Sigmoid colon (tissue), 7 donors: ENCODE measurements around the gene PAK2. TPM values are rescaled to one million over a fixed set of nuclear protein-coding genes. Genes with fewer than 3 reads are reported as not detected.
"Not testable (repeated sequence)": the region's sequence is repeated elsewhere in the genome, so short reads cannot be mapped to it uniquely, and the experiment has no call there.

Experiments used
- DNase-seq: peaks from one replicate; pipeline ENCODE4 v3.0.0-alpha.2; 2019
- H3K27ac ChIP-seq, 4 donors: fragments of 200-600 bp; sonication (generic); one replicate each; pipeline ENCODE4 v1.5.1; 2016 to 2019; ENCODE audit warnings: mild to moderate bottlenecking in 1 of 4
- H3K27me3 ChIP-seq, 3 donors: fragments of 200-600 bp; sonication (generic); one replicate each; pipeline ENCODE4 v1.5.1; 2019; ENCODE audit warnings: mild to moderate bottlenecking in 1 of 3
- H3K36me3 ChIP-seq, 4 donors: fragments of 200-600 bp; sonication (generic); one replicate each; pipeline ENCODE4 v1.5.1; 2016 to 2019
- H3K4me1 ChIP-seq, 4 donors: fragments of 200-600 bp; sonication (generic); one replicate each; pipeline ENCODE4 v1.5.1; 2017 to 2019
- H3K4me3 ChIP-seq, 4 donors: fragments of 200-600 bp; sonication (generic); one replicate each; pipeline ENCODE4 v1.5.1; 2017 to 2019; ENCODE audit warnings: mild to moderate bottlenecking in 2 of 4, moderate library complexity in 1 of 4
- H3K9me3 ChIP-seq, 4 donors: fragments of 200-600 bp in 3 of 4; sonication (generic) in 3 of 4; one replicate each; pipeline versions ENCODE4 v1.5.1 to v1.6.1; 2013 to 2019
- CTCF ChIP-seq, 4 experiments: fragments of 450-650 bp in 3 of 4; fragments of 200-600 bp in 1 of 4; IDR thresholded peaks; one replicate each; pipeline ENCODE4 v1.5.1; 2016 to 2019; ENCODE audit warnings: antibody characterized with exemption in 4 of 4, mild to moderate bottlenecking in 3 of 4, moderate library complexity in 2 of 4
- EP300 ChIP-seq, 4 donors: sonication (generic); formaldehyde crosslinking; IDR thresholded peaks; one replicate each; pipeline ENCODE4 v1.6.1; 2017; ENCODE audit warnings: antibody characterized with exemption in 4 of 4
- POLR2A ChIP-seq, 2 donors: fragments of 450-650 bp; IDR thresholded peaks; one replicate each; pipeline ENCODE4 v1.6.1; 2016; ENCODE audit warnings: antibody characterized with exemption in 2 of 2, mild to moderate bottlenecking in 2 of 2, moderate library complexity in 2 of 2
- POLR2AphosphoS5 ChIP-seq, 4 donors: sonication (generic); formaldehyde crosslinking; IDR thresholded peaks; one replicate each; pipeline ENCODE4 v1.6.1; 2017; ENCODE audit warnings: antibody characterized with exemption in 4 of 4
- WGBS, 2 donors: extraction: QIAGEN DNeasy Blood & Tissue Kit; methylation state at CpG; one replicate each; pipeline ENCODE4 v1.1.7; 2013; 5-methylcytosine and 5-hydroxymethylcytosine counted together
- intact Hi-C: fragments of 100-400 bp; cut with DNase I; formaldehyde crosslinking; loops from one replicate; pipeline ENCODE4 v1.15.1; 2023
- polyA plus RNA-seq, 3 donors: library from polyadenylated mRNA; stranded (reverse); fragments of 200-250 nt; gene quantifications; one replicate each; pipeline ENCODE4 v1.2.3, GENCODE V29; 2013
- total RNA-seq, 4 donors: library from RNA; depleted of rRNA; stranded (reverse); fragments of >200 nt; gene quantifications; one replicate each; pipeline ENCODE4 v1.1.0, GENCODE V29; 2016
- donor health status: healthy with polysubstance abuse.
- donor health status: Bipolar disorder and iron deficiency.
- donor health status: healthy.

PAK2 gene
- total and polyA plus RNA-seq, 7 donors, result 22.8 to 44.6 (median 35.5) TPM

DNA sequence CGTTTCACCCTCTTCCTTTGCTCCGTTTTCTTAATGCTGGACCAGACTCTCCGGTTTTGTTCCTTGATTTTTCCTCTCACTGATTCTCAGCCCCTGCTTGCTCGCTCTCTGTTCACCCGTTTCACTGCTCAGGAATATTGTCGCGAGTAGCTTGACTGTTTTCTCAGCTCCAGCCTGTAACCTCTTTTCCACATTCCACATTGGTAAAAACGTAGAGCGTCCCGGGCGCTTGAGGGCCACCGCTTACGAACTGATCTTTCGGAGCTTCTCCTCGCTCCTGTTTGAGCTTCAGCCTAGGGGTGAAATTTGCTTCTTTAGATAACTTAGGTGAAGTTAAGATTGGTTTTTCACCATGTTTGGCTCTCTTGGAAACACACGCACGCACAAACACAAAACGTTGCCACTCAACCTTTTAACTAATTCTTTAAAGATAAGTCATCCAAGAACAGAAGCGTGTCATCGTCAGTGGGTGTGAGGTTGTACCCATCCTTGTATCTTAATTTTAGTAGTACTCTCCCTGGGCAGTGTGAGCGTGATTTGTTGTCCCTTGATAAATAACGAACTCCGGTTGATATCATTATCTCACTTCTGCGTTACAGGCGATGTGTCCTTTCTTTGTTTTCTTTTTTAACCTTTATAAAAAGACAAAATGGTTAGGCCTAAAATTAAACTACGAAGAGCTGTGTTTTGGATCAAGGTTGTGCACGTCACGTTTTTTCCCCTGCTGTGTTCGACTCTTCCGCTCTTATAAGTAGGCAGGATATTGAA is 1.0 kb downstream of the PAK2 start:
- 0 to 1% methylated on average over 30 of the region's 30 CpGs for WGBS, 2 donors
- peak overlapping the region; percentile 96 to 99 (median 96) for H3K27ac ChIP-seq
- H3K27me3 ChIP-seq, result no peaks in the 10 kb centered on the region
- TF ChIP-seq EP300 (IDR thresholded peaks at IDR 0.05) (no peak), POLR2AphosphoS5 (IDR thresholded peaks at IDR 0.05) (peak in 1 of 4 donors; percentile 3)
- H3K4me1 ChIP-seq, result peaks cover 0 to 35% (median 30%) of the 10 kb centered on the region in 4 donors
- H3K4me3 ChIP-seq, result peak overlapping the region; percentile 74 to 90 (median 88)
- no peaks in the 10 kb centered on the region for H3K36me3 ChIP-seq
- intact Hi-C loops, result loop anchor here (1.0 to 10.0 kb wide), 2 partner anchors 28 to 204 kb away; partner anchors contain the start of genes CEP19, NCBP2 and PIGX
- no peak for DNase-seq
- H3K9me3 ChIP-seq, result no peaks in the 10 kb centered on the region

DNA sequence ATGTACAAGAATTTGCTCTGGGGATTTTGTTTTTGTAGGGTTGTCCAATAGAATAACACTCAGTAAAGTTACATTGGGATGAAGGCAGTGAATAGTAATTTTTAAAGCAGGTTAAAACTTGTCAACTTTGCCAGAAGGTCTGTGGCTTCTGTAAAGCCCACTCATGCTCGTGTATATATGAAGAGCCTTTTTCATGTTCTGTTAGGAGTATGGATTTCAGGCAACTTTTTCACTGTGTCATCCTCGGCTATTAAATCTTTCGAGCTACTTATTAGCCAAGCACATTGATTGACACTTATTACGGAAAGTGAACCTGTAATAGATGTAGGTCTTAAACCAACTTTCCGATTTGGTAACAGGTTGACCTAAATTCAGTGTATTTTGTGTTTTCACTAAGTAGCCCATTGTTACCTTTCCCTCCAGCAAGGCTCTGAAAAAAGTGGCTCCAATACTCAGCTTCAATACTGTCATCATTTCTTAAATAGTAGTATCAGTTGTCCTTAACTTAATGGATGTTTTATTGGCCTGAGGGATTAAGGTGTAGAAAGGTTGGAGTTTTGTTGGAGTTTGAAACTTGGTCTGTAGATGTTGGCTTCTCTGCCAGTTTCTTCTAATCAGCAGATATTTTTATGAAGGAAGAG is 1.7 kb downstream of the PAK2 start:
- Histone ChIP-seq H3K9me3 (no peaks in the 10 kb centered on the region), H3K36me3 (no peaks in the 10 kb centered on the region), H3K27ac (peak overlapping the region; percentile 96 to 99 (median 96)), H3K27me3 (no peaks in the 10 kb centered on the region), H3K4me1 (peaks cover 0 to 35% (median 30%) of the 10 kb centered on the region in 4 donors), H3K4me3 (peak overlapping the region; percentile 74 to 90 (median 88))
- DNase-seq, result no peak
- TF ChIP-seq CTCF (IDR thresholded peaks at IDR 0.05) (no peak), EP300 (IDR thresholded peaks at IDR 0.05) (no peak), POLR2A (IDR thresholded peaks at IDR 0.05) (no peak), POLR2AphosphoS5 (IDR thresholded peaks at IDR 0.05) (no peak)
- intact Hi-C loops, result loop anchor here (10.0 kb wide), 1 partner anchor 203 kb away; the partner anchor contains the start of gene NCBP2
- WGBS, 2 donors, result 5 to 19% methylated on average over 5 of the region's 5 CpGs

DNA sequence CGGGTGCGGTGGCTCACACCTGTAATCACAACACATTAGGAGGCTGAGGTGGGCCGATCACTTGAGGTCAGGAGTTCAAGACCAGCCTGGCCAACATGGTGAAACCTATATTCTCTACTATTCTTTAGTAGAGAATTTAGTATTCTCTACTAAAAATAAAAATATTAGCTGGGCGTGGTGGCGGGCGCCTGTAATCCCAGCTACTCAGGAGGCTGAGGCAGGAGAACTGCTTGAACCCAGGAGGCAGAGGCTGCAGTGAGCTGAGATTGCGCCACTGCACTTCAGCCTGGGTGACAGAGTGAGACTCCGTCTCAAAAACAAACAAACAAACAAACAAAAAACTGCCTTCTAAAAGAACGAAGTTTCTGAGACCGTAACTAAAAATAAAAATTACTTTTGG is 3.9 kb downstream of the PAK2 start:
- H3K27ac ChIP-seq, DNase-seq, H3K4me3 ChIP-seq, H3K36me3 ChIP-seq, H3K9me3 ChIP-seq, H3K27me3 ChIP-seq: not testable (repeated sequence)
- 93 to 94% methylated on average over 10 of the region's 10 CpGs for WGBS, 2 donors
- intact Hi-C loops, result loop anchor here (10.0 kb wide), 1 partner anchor 201 kb away; the partner anchor contains the start of gene NCBP2
- H3K4me1 ChIP-seq, result peaks cover 0 to 36% (median 31%) of the 10 kb centered on the region in 4 donors

- Histone ChIP-seq H3K9me3 (no peaks in the 10 kb centered on the region), H3K27me3 (no peaks in the 10 kb centered on the region), H3K27ac (no peak overlapping the region), H3K4me3 (no peak overlapping the region), H3K36me3 (no peaks in the 10 kb centered on the region), H3K4me1 (peaks cover 0 to 16% (median 6%) of the 10 kb centered on the region in 4 donors)
- TF ChIP-seq EP300 (IDR thresholded peaks at IDR 0.05) (no peak), POLR2AphosphoS5 (IDR thresholded peaks at IDR 0.05) (no peak), CTCF (IDR thresholded peaks at IDR 0.05) (no peak), POLR2A (IDR thresholded peaks at IDR 0.05) (no peak)
- intact Hi-C loops, result loop anchor here (10.0 kb wide), 1 partner anchor 196 kb away; the partner anchor contains the start of gene NCBP2
- WGBS, 2 donors, result 68 to 91% methylated on average over 8 of the region's 8 CpGs
- DNase-seq, result no peak
Measured at GRCh38 chr3:196749125-196749524, 9.5 kb downstream of the PAK2 start.

DNA sequence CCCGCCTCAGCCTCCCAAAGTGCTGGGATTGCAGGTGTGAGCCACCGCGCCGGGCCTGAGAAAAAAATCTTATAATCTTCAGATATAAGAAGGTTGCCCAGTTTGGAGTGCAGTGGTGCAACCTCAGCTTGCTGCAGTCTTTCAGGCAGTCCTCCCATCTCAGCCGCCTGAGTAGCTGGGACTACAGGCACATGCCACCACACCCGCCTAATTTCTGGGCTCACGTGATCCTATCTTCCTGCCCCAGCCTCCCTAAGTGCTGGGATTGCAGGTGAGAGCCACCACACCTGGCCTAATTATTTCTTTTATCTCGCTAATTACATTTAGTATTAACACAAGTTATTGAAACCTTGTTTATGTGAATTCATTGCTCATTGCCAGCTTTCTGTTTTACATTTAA is 13.5 kb downstream of the PAK2 start:
- no peak for DNase-seq
- Histone ChIP-seq H3K4me1 (peaks cover 0 to 11% (median 5%) of the 10 kb centered on the region in 4 donors), H3K4me3 (no peak overlapping the region), H3K9me3 (peaks cover 0 to 2% (median 0%) of the 10 kb centered on the region in 4 donors), H3K27me3 (no peaks in the 10 kb centered on the region), H3K27ac (no peak overlapping the region), H3K36me3 (no peaks in the 10 kb centered on the region)
- 86 to 96% methylated on average over 8 of the region's 8 CpGs for WGBS, 2 donors
- TF ChIP-seq EP300 (IDR thresholded peaks at IDR 0.05), result no peak
- no peak for TF ChIP-seq CTCF (IDR thresholded peaks at IDR 0.05)
- intact Hi-C loops, result no loop called here
